ENCODE data around the gene ASCL5. TPM values are rescaled to one million over a fixed set of nuclear protein-coding genes. Genes with fewer than 3 reads are reported as not detected.

The ASCL5 gene
- total RNA-seq, 2 donors from 2014 or later, result not detected

- H3K4me1 ChIP-seq, result peaks cover 0 to 10% of the 10 kb centered on the region in 2 donors
- H3K27ac ChIP-seq, result no peak overlapping the region
- no peak for DNase-seq (ENCODE audit: low spot score)
- no peaks in the 10 kb centered on the region for H3K9me3 ChIP-seq
- H3K36me3 ChIP-seq, result peaks cover 63% of the 10 kb centered on the region
- TF ChIP-seq CTCF (IDR thresholded peaks at IDR 0.05), result no peak
- H3K27me3 ChIP-seq, result no peaks in the 10 kb centered on the region
- no peak overlapping the region for H3K4me3 ChIP-seq
These were observed 16.1 kb upstream of the ASCL5 start for GRCh38 chr1:201142849-201143725.

- peak overlapping the region in 1 of 2 donors; percentile 6 for H3K27ac ChIP-seq
- DNase-seq (ENCODE audit: low spot score), result peak; percentile 67
These were observed 15.2 kb upstream of the ASCL5 start for GRCh38 chr1:201142011-201142848.

DNA sequence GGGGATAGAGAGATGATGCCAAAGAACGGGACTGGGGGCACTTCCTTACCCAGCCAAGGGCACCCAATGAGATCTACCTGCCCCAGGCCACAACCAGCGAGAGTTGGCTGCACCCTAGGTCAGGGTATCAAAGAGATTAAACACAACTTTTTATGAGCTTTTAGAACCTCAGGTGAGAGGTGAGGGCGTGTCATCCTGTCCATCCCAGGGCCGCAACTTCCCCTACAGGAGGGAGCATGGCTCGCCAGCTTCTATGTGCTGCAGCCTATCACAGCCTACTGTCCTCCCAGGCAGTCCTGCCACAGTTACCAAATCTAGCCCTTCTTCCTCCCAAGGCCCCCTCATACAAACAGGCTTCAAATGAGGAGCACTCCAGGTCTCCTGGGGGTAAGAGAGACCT is 14.4 kb upstream of the ASCL5 start:
- Histone ChIP-seq H3K27me3 (no peaks in the 10 kb centered on the region), H3K27ac (no peak overlapping the region), H3K4me1 (peaks cover 0 to 23% of the 10 kb centered on the region in 2 donors), H3K4me3 (no peak overlapping the region), H3K9me3 (no peaks in the 10 kb centered on the region), H3K36me3 (peaks cover 59% of the 10 kb centered on the region)
- no peak for TF ChIP-seq CTCF (IDR thresholded peaks at IDR 0.05)
- no peak for DNase-seq (ENCODE audit: low spot score)

More at GRCh38 chr1:201142011-201142848, 15.2 kb upstream of the ASCL5 start:
- no peaks in the 10 kb centered on the region for H3K27me3 ChIP-seq
- H3K36me3 ChIP-seq, result peaks cover 63% of the 10 kb centered on the region
- no peak for TF ChIP-seq CTCF (IDR thresholded peaks at IDR 0.05)
- peaks cover 0 to 17% of the 10 kb centered on the region in 2 donors for H3K4me1 ChIP-seq
- H3K9me3 ChIP-seq, result no peaks in the 10 kb centered on the region
- no peak overlapping the region for H3K4me3 ChIP-seq

GRCh38 chr1:201140941-201141260 is 13.9 kb upstream of the ASCL5 start:
- no peak overlapping the region for H3K27ac ChIP-seq
- TF ChIP-seq CTCF (IDR thresholded peaks at IDR 0.05), result no peak
- no peak for DNase-seq (ENCODE audit: low spot score)
- no peaks in the 10 kb centered on the region for H3K9me3 ChIP-seq
- peaks cover 54% of the 10 kb centered on the region for H3K36me3 ChIP-seq
- peaks cover 0 to 23% of the 10 kb centered on the region in 2 donors for H3K4me1 ChIP-seq
- H3K27me3 ChIP-seq, result no peaks in the 10 kb centered on the region
- H3K4me3 ChIP-seq, result no peak overlapping the region

- Histone ChIP-seq H3K27me3 (no peaks in the 10 kb centered on the region), H3K4me1 (peaks cover 0 to 23% of the 10 kb centered on the region in 2 donors), H3K27ac (no peak overlapping the region), H3K4me3 (no peak overlapping the region), H3K9me3 (no peaks in the 10 kb centered on the region), H3K36me3 (peaks cover 54% of the 10 kb centered on the region)
- DNase-seq (ENCODE audit: low spot score), result no peak
- TF ChIP-seq CTCF (IDR thresholded peaks at IDR 0.05), result no peak
These were observed 13.4 kb upstream of the ASCL5 start for GRCh38 chr1:201140235-201140940.

Measured in right atrium auricular region (tissue), 2 donors.